ES-I3 (cell line): ENCODE measurements around the gene TMEM132C.
"Not testable (repeated sequence)": the region's sequence is repeated elsewhere in the genome, so short reads cannot be mapped to it uniquely, and the experiment has no call there.

Source experiments
- H3K36me3 ChIP-seq: 2 replicates; pipeline ENCODE4 v1.6.1; 2013; ENCODE audit warnings: mild to moderate bottlenecking, low read length, control low read depth, moderate library complexity; ENCODE audit not compliant: insufficient read depth
- H3K4me1 ChIP-seq: 2 replicates; pipeline ENCODE4 v1.6.1; 2013; ENCODE audit warnings: mild to moderate bottlenecking, control low read depth, low read length; ENCODE audit not compliant: insufficient read depth
- H3K9ac ChIP-seq: 2 replicates; pipeline ENCODE4 v1.6.1; 2013; ENCODE audit warnings: low read depth, mild to moderate bottlenecking, low read length, moderate library complexity
- H3K9me3 ChIP-seq: 2 replicates; pipeline ENCODE4 v1.6.1; 2013; ENCODE audit warnings: mild to moderate bottlenecking, low read length, moderate library complexity; ENCODE audit not compliant: control insufficient read depth, insufficient read depth

The TMEM132C gene

DNA sequence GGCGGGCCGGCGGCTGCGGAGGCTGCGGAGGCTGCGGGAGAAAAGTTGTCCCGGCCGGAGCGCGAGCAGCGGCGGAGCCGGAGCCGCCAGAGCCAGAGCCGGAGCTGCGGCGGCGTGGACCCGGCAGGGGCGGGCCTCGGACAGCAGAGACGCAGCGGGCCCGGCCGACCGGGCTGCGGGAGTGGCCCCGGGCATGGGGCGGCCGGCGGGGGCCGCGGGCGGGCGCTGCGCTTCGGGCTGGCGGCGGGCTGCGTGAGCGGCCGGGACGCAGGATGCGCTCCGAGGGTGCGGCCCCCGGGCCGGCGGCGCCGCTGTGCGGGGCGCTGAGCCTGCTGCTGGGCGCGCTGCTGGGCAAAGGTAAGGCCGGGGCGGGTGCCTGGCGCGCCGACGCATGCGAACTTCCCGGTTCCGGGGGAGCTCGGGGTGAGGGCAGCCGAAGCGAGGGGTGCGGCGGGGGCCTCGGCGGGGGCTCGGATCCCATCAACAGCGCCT is at the start of gene TMEM132C:
TSS of gene TMEM132C (plus strand) at position 40 of the 492 bp plus-strand sequence. CDS start at position 273, 233 bp downstream.
- H3K9ac ChIP-seq, result peak within 1 kb of the TSS; percentile 51; the same call in 1 of the 2 replicates
- H3K4me1 ChIP-seq, result no peaks in the 10 kb centered on the region
- H3K36me3 ChIP-seq, result no peaks in the 10 kb centered on the region
- H3K9me3 ChIP-seq, result no peaks in the 10 kb centered on the region; the same call in 1 of the 2 replicates

DNA sequence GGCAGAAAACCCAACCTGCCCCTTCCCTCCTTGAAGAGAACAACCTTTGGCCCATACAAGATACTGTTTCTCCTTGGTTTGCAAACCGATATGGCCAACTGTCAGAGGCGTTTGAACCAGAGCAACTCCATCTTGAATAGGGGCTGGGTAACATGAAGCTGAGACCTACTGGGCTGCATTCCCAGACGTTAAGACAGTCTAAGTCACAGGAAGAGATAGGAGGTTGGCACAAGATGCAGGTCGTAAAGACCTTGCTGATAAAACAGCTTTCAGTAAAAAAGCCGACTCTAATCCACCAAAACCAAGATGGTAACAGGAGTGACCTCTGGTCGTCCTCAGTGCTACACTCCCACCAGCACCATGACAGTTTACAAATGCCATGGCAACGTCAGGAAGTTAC is 42.7 kb upstream of the TMEM132C start:
- H3K4me1 ChIP-seq, result no peaks in the 10 kb centered on the region
- no peaks in the 10 kb centered on the region for H3K36me3 ChIP-seq
- no peak overlapping the region for H3K9ac ChIP-seq
- H3K9me3 ChIP-seq, result no peaks in the 10 kb centered on the region

DNA sequence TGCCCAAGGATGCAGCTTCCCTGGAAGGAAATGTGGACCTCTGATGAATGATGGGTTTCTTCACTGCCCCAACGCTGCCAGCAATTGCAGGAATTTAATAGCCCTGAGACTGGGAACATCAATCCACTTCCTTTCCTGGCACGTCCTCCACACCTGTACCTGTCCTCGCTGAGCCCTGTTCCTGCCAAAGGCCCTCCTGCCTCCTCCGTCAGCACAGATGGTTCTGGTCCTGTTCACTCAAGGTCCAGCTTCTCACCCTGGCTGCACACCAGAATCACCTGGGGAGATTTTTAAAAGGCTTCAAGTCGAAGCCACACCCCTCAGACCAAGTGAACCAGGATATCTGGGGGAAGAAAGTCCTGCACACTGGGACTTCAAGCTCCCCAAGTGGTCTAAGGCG is 38.4 kb upstream of the TMEM132C start:
- no peaks in the 10 kb centered on the region for H3K9me3 ChIP-seq
- H3K4me1 ChIP-seq, result no peaks in the 10 kb centered on the region
- no peaks in the 10 kb centered on the region for H3K36me3 ChIP-seq
- no peak overlapping the region for H3K9ac ChIP-seq

DNA sequence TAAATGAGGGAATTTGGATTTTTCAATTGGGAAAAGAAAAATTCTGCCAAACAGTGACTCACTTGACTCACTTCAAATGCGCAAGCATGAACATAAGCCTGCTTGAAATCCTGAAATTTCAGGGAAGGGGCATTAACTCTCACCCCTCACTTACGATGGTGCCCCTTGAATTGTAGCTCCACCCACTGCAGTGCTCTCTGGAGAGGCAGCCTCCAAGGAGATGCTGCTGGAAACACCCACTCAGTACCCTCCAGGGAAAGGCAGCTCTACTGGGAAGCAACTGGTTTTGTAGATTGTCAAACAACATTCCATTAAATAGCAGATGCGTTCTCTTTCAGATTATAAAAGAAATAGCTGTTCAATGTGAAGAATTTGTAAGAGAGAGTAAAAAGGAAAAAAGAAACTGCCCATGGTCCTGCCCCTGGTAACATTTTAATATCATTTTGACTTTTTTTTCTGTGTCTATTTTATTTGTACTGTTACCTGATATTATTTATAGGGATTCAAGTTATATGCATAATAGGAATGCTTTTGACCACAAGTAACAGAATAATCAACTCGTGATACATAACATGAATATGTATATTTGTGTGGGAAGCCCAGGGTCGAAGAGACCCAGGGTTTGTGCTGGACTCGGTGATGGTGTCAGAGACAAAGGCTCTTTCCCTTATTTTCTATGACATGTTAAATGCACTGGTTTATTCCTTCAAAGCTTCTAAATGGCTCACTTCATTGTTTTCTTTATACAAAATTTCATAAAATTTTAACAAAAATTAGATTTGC is 31.1 kb upstream of the TMEM132C start:
- Histone ChIP-seq H3K36me3 (no peaks in the 10 kb centered on the region), H3K9me3 (no peaks in the 10 kb centered on the region), H3K9ac (no peak overlapping the region), H3K4me1 (no peaks in the 10 kb centered on the region)

DNA sequence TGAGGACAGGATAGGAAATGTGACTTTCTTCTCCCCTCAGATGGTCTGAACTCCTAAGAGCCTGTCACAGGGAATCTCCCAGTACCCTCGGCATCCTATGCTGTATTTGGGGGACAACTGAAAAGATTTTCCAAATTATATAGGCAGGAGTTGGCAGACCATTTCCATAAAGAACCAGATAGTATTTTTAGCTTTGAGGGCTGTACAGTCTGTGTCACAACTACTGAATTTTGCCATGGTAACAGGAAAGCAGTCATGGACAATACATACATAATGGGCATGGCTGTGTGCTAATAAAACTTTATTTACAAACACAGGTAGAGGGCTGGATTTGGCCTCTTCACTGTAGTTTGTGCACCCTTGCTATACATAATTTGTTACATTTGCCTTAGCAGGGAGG is 30.4 kb upstream of the TMEM132C start:
- Histone ChIP-seq H3K9ac (no peak overlapping the region), H3K36me3 (no peaks in the 10 kb centered on the region), H3K4me1 (no peaks in the 10 kb centered on the region), H3K9me3 (no peaks in the 10 kb centered on the region)

DNA sequence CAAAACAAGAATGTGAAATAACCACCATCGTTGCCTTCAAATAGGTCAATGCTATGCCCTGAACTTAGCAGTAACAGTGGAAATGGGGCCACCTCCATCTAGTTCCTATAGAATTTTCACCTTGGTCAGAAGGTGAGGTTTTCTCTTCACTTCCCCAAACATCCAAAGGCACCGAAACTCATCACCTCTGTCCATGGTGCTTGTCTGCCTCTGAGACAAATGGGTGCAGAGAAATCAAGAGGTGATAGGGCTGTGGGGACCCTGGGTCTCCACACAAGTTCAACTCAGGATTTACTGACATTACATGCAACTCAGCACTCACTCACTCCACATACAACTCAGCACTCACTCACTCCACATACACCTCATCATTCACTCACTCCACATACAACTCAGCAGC is 26.2 kb upstream of the TMEM132C start:
- no peak overlapping the region for H3K9ac ChIP-seq
- no peaks in the 10 kb centered on the region for H3K36me3 ChIP-seq
- no peaks in the 10 kb centered on the region for H3K4me1 ChIP-seq
- H3K9me3 ChIP-seq, result no peaks in the 10 kb centered on the region

DNA sequence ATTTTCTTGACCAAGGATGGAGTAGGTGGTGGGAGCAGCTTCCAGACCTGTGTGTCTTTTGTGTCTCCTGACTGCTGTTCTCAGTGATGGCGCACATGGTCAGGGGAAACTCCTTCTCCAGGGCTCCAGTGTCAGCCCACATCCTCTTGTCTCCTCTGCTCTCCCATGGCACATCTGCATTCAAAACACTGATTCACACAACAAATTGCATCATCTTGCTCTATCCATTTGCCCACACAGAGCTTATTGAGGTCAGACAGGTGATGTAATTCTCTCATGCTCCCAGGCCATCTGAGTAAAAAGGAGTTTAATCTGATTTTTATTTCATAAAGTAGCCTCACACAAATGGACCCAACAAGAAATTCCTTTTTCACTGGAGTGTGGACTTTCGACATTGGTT is 21.8 kb upstream of the TMEM132C start:
- Histone ChIP-seq H3K9ac (no peak overlapping the region), H3K4me1 (no peaks in the 10 kb centered on the region), H3K9me3 (no peaks in the 10 kb centered on the region), H3K36me3 (no peaks in the 10 kb centered on the region)

DNA sequence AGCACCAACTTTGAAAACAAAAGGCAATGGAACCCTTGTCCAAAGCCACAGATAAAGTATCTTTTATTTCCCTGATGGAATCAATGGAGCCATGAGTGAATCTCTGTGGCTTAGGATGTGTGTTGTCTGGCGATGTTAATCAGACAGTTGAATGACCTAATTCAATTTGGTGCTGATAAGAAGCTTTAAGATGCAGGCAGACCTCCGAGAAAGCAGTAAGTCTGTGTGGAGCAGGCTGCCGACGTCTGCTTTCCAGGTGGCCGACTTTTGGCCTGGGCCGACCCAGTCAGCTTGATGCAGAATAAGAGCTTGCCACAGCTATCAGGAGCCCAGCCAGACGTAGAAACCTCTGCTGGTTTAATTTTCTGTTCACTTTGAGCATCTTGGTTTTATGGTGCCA is 21.1 kb upstream of the TMEM132C start:
- no peaks in the 10 kb centered on the region for H3K4me1 ChIP-seq
- H3K9me3 ChIP-seq, result no peaks in the 10 kb centered on the region
- no peaks in the 10 kb centered on the region for H3K36me3 ChIP-seq
- H3K9ac ChIP-seq, result no peak overlapping the region

DNA sequence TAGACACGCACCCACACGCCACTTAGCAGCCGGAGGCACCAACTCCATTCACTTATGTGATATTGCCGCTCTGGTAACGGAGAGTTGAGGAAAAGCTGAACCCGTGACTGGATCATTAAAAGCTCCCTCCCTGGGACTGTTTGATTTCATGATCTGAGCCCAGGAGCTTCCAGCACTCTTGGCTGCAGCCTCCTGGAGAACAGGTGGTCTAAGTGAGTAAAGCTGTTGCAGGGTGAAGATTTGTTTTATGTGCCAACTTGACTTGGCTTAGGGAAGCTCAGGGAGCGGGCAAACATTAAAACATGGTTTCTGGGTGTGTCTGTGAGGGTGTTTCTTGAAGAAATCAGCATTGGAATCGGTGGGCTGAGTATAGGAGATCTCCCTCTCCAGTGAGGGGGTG is 16.9 kb upstream of the TMEM132C start:
- H3K36me3 ChIP-seq, result no peaks in the 10 kb centered on the region
- no peaks in the 10 kb centered on the region for H3K4me1 ChIP-seq
- H3K9me3 ChIP-seq, result no peaks in the 10 kb centered on the region
- no peak overlapping the region for H3K9ac ChIP-seq

DNA sequence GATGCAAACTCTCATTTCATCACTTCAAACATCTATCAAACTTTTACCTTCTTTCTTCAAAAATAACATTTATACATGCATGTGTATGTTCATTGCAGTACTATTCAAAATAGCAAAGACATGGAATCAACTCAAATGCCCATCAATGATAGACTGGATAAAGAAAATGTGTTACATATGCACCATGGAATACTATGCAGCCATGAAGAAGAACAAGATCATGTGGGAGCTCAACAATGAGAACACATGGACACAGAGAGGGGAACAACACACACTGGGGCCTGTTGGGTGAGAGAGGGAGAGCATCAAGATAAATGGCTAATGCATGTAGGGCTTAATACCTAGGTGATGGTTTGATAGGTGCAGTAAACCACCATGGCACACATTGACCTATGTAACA is 13.1 kb upstream of the TMEM132C start:
- not testable (repeated sequence) for H3K4me1 ChIP-seq, H3K9ac ChIP-seq, H3K9me3 ChIP-seq, H3K36me3 ChIP-seq

DNA sequence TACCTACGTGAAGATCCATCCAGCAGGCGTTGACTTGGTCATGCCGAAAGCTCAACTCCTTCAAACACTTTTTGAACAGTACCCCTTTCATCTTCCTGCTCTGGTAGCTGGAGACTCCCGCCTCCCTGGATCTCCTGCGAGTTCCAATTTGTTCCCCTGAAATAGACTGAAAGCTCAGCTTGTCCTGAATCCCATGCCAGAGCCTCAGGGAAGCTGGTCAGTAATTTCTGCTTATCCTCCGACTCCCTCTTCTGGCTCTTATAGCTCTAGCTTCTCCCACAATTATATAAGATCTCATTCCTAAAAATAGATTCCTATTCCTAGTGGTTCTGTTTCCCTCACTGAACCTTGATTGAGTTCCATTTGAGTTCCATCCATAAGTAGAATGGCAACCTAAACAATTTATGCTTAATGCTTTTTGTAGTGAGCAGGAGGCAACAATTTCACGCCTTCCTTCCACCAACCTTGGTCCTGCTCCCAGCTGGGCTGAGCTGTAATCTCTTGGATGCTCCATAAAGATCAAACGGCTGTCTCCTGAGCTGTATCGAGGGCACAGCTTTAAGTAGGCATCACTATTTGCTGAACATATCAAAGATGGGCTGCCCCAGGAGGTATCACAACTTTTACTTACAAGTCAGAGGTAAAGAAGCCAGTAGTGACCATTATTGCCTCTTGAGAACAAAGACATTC is 8.0 kb upstream of the TMEM132C start:
- no peaks in the 10 kb centered on the region; the same call in 1 of the 2 replicates for H3K9me3 ChIP-seq
- no peak overlapping the region for H3K9ac ChIP-seq
- H3K36me3 ChIP-seq, result no peaks in the 10 kb centered on the region
- H3K4me1 ChIP-seq, result no peaks in the 10 kb centered on the region

DNA sequence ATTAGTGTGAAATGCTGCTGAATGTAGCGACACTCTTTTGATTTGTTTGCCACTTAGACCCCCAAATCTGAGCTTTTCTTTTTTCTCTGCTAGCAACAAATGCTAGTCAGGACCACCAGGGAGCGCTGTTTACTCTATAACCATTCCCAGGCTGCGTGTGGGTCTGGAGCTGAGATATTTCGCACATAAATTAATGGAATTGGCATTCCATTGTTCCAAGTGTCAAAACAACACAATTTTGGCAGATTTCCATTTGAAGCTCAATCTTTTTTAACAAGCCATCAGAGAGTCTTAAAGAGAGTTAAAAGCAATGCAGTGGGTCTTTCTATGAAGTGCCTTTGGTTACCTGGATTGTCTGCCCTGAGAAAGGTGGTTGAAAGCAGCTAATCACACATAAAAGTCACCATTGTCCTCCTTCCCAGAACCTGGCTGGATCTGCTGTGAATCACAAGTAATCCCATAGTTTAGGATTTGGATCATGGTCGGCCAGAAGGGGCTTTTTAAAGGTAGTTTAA is 7.4 kb upstream of the TMEM132C start:
- Histone ChIP-seq H3K9me3 (no peaks in the 10 kb centered on the region; the same call in 1 of the 2 replicates), H3K9ac (no peak overlapping the region), H3K36me3 (no peaks in the 10 kb centered on the region), H3K4me1 (no peaks in the 10 kb centered on the region)

DNA sequence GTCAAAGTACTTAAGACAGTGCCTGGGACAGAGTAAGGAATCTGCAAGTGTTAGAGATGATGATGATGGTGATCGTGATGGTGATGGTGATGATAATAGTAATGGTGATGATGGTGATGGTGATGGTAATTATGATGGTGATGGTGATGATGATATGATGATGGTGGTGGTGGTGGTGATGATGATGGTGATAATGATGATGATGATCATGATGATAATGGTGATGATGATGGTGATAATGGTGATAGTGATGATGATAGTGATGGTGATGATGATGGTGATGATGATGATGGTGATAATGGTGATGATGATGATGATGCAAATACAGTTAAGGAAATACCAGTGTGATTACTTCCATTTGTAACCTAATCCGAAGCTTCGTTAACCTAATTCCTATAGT is 5.2 kb upstream of the TMEM132C start:
- H3K36me3 ChIP-seq, result no peaks in the 10 kb centered on the region
- H3K9ac ChIP-seq, result no peak overlapping the region
- H3K9me3 ChIP-seq, result no peaks in the 10 kb centered on the region; the same call in 1 of the 2 replicates
- no peaks in the 10 kb centered on the region for H3K4me1 ChIP-seq

DNA sequence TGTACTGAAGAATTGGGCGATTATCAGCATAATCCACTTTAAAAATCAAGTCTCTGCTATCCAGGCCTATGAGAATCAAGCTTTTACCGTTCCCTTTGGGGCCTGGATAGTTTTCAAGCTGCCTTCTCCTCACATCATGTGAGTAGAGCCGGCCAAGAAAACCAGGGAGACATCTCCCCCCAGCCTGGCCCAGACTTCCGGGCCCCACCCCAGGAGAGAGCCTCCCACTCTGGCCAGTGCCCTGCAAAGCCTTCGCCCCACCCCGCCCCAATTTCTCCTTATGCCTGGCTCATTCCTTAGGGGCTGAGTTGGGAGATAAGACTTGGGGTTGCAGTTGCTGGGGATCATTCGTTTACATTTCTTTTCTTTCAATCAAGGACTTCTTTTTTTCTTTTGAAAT is 1.4 kb upstream of the TMEM132C start:
- H3K9me3 ChIP-seq, result no peaks in the 10 kb centered on the region; the same call in 1 of the 2 replicates
- H3K4me1 ChIP-seq, result no peaks in the 10 kb centered on the region
- no peak overlapping the region for H3K9ac ChIP-seq
- no peaks in the 10 kb centered on the region for H3K36me3 ChIP-seq

DNA sequence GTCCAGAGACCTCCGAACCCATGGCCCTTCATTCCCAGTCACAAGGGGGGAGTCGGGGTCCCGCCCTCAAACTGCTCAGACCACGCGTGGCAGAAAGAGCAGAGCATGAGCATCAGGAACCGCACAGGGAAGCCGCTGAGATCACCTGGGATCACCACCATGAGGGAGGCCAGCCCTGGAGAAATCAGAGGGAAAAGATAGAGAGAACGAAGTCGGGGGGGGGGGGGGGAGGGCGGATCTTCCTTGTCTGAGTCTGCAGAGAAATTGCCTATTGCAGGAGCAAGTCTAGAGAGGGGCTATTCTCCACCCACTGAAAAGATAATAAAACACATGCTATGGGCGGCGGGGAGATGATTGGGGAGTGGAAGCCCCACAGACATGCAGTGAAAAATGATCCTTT is 884 bp upstream of the TMEM132C start:
- H3K9me3 ChIP-seq, result no peaks in the 10 kb centered on the region; the same call in 1 of the 2 replicates
- H3K36me3 ChIP-seq, result no peaks in the 10 kb centered on the region
- H3K9ac ChIP-seq, result peak overlapping the region; percentile 37; the same call in 1 of the 2 replicates
- no peaks in the 10 kb centered on the region for H3K4me1 ChIP-seq
